ENCODE data around the gene ELAC1.
"Not testable (repeated sequence)": the region's sequence is repeated elsewhere in the genome, so short reads cannot be mapped to it uniquely, and the experiment has no call there.

The ELAC1 gene, protein sequence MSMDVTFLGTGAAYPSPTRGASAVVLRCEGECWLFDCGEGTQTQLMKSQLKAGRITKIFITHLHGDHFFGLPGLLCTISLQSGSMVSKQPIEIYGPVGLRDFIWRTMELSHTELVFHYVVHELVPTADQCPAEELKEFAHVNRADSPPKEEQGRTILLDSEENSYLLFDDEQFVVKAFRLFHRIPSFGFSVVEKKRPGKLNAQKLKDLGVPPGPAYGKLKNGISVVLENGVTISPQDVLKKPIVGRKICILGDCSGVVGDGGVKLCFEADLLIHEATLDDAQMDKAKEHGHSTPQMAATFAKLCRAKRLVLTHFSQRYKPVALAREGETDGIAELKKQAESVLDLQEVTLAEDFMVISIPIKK

DNA sequence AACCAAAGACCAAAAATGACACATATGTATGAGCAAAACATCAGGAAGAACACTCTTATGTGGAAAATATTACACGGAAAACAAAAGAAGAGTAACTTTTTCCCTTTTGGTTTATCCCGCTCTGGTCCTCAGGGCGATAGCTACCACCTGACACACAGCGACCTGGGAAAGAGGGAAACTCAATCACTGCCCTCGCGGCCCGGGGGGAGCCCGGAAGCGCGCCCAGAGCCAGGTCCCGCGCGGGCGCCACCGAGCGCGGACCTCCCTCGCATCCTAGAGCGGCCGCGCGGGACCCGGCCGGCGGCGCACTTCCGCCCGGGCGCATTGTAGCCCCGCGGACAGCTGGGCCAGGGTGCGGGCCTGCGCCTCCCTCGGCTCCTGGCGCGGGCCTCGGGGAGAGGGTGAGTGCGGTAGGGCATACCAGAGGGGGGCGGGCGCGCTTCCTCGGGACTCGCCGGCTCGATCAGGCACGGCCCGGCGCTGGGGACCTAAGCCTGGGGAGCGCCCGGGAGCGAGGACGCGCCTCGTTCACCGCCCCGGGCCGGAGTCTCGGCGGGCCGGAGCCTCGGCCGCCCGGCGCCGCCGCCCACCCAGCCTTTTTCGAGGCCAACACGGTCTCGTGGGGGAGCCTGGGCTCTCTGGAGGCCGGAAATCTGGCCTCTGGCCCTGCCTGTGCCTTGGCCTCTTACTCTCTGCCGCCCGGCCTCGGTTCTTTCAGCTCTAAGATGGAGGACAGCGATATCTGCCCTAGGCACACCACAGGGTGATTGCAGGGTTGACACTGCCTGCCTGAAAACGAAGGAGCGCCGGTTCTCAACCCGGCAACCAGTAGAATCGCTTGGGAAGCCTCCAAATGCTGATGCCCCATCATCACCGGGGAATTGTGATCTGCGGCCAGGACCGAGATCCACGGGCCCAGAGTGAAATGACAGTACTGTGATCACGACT, at the start of gene ELAC1:
Gene ELAC1 (plus strand): TSS at position 327 of the 948 bp plus-strand sequence. CDS start 6,365 bp downstream, outside the sequence.
- DNase-seq: peak; percentile 61

DNA sequence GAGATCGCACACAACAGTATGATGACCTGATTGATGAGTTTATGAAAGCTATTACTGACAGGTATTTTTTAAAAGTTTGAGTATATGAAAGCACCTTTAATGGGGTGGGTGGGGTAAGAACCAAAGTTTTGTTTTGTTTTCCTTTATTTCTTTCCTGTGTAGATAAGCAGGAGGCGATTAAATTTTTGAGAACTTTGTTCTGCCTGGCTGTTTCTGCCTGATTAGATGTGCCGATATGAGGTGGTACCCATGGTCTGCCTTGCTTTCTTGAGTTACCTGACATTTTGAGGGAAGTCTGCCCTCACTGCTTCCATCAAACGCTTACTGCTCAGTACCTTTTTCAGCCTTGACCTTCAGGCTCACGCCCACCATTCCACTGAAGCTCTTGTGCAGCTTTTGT, 49.7 kb upstream of the ELAC1 start:
- no peak for DNase-seq

DNA sequence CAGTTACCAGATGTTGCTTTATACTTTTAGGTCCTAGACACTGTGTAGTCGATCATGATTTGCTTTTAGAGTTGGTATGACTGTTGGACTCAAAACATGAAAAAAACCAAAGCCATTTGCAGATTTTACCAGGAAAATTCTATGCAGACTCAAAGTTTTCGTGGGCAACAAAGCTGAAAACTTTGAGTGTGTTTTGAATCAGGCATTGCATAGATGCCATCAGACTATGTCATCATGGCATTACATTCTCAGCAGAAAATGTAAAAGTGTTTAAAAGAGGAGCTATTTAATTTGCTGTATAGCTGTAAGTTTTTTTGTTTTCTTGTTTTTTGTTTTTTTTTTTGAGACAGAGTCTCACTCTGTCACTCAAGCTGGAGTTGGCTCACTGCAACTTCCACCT, 43.5 kb upstream of the ELAC1 start:
- no peak for DNase-seq

DNA sequence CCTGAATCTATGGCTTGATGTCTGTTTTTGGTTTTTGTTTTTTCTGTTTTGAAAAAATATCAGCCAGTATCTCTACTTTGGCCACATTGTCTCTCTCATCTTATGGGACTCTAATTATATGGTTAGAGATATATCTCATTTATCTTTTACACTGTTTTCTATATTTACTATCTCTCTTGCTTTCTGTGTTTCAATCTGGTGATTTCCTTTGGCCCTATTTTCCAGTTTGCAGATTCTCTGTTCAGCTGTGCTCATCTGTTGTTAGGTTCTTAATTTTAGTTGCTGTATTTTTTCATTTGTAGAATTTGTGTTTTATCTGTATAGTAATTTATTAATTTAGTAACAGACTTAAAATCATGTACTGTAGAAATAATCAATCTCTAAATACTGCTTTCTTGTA, 41.3 kb upstream of the ELAC1 start:
- no peak for DNase-seq

DNA sequence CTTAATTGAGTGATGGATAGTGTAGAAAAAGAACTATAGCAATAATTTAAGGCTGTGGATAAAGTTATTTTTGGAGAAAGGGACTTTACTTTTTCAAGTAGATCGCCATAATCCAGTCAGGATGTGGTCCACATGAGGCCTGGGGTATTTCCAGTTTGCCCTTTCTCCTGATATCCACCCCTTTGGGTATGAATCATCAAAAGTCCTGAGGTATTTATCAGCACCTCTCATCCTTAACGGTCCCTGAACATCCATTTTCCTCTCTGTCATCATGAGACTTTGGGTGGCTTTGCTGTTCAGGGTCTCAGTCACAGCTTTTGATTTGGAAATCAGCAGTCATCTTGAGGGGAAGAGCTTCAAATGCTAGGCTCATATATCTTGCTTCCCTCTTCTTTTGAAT, 39.3 kb upstream of the ELAC1 start:
- DNase-seq: no peak

DNA sequence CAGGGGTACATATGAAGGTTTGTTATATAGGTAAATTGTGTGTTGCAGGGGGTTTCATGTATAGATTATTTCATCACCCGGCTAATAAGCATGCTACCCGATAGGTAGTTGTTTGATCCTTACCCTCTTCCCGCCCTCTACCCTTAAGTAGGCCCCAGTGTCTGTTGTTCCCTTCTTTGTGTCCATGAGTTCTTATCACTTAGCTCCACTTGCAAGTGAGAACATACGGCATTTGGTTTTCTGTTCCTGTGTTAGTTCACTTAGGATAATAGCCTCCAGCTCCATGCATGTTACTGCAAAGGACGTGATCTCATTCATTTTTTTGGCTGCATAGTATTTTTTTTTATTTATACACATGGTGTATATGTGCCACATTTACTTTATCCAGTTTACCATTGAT, 34.2 kb upstream of the ELAC1 start:
- DNase-seq: no peak

DNA sequence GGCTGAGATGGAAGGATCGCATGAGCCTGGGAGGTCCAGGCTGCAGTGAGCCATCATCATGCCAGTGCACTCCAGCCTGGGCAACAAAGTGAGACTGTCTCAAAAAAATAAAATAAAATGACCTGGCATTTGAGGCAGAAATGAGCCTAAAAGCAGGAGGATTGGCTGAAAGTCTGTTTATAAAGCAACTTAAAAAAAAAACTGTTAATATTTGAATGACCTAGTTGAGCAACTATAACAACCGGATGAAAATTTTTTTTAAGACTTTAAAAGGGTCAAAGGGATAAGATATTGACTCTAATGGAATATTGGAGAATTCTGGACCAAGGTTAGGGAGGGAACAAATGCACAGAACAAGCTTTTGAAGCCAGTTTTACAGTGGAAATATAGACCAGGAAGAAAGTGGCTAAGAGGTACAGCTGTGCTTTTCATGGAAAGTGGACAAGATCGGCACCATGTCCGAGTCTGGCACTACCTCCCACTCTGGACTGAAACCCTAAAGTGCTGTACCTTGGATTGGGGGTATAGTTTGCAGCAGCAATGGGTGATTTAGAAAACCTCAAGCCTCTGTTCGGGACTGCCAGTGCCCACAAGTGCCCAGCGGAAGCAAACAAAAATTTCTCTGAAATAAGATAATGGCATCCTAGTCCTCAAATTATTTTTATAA, 33.2 kb upstream of the ELAC1 start:
- no peak for DNase-seq

DNA sequence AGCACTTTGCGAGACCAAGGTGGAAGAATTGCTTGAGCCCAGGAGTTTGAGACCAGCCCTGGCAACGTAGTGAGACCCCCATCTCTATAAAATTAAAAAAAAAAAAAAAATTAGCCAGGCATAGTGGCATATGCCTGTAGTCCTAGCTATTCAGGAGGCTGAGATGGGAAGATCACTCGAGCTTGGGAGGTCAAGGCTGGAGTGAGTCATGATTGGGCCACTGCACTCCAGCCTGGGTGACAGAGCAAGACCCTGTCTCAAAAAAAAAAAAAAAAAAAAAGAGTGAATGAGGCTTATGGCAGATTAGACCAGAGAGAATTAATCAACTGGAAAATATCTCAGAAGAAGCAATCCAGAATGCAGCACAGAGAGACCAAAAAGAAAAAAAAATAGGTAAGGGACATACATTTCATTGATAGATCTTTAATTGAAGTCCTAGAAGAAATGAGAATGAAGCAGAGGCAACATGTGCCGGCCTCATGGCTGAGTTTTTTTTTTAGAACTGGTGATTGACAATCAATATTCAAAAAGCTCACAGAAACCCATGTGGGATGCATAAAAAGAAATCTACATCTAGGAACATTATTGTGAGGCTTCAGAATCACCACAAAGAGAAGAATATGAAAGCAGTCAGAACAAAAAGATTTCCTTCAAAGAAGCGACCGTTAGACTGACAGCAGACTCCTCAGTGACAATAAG, 32.2 kb upstream of the ELAC1 start:
- DNase-seq: no peak

DNA sequence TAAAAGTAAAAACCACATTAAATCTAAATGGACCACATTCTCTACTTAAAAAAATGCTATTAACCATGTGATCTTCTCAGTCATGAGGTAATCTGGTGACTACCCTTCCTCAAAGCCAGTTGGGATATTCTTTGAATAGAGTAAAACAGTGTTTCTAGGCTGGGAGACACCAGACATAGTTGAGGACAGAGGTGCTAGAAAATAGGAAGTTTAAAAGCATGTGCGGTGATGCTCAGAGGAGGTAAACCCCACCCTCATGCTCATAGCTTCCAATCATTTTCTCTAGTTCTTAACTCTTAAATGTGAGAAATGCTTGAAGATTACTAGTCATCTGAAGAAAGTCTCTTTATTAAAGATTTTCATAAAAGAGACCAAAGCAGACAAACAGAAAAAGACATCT, 30.7 kb upstream of the ELAC1 start:
- DNase-seq: no peak

DNA sequence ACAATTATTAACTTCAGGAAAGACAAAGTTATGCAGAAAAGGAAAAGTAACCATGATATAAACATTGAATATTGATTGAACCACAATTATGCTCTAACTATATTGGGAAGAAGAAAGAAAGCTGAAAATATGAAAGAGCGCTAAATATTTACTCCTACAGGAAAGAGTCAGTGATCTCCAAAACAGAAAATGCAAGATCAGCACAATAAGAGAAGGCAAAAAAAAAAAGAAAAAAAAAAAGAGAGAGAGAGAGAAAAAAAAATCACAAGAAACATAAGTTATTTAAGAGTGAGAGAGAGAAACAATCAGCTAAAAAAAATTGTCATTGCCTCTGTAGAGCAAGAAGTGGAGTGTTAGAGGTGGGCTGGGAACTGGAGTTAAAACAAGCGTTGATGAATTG, 28.9 kb upstream of the ELAC1 start:
- no peak for DNase-seq

DNA sequence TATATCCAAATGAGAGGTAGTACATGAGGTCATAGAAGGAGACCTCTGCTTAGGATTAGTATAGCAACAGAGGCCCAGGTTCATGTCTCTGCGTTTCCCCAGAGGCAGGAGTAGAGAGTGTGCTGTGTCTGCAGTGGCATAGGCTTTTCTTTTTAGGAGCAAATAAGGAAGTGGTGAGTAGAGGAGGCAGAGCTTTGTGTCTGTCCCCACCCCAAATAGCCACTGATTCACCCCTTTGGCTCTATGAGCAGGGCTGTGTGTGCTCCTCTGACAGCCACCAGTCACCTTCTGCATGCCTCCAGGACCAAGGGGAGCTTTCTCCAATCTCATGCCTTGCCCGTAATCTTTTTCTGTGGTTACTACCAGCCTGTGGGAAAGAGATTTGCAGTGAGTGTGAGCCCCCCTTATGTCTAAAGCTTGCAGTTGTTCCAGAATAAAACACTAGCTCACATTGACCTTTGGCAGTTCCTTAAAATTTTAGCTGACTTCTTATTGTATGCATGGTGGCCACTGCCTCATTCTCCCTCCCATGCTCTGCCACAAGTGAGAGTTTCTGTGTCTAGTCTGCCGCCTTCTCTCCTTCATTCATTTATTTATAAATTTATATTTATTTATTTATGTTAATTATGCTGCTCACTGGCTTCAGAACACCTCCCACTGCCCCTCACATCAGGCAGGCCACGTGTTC, 23.5 kb upstream of the ELAC1 start:
- no peak for DNase-seq

DNA sequence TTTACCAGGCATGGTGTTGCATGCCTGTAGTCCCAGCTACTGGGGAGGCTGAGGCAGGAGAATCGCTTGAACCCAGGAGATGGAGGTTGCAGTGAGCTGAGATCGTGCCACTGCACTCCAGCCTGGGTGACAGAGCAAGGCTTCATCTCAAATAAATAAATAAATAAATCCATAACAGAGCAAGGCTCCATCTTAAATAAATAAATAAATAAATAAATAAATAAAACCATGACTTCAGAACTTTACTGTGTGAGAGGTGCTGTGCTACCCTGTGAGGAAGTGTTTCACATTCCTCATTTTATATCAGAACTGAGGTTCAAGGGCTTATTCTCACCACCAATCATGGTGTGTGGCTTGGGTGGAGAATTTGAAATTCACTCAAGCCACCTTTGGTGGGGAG, 21.9 kb upstream of the ELAC1 start:
- DNase-seq: not testable (repeated sequence)

DNA sequence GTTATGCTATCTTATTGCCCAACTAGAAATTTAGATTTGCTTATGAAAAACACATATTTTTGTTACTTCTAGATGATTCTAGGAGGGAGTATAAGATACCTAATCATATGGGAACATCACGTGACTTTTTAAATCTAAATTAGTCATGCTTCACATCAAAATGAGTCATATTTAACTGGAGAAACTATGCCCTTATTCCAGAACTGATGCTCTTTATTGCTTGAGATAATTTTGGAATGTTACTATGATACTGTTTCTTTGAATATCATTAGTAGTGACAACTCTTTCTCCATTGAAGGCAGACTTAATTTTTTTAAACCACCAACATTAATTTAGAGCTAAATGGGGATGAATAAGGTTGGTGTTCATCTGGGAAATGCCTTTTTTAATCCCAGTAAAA, 19.9 kb upstream of the ELAC1 start:
- DNase-seq: no peak

DNA sequence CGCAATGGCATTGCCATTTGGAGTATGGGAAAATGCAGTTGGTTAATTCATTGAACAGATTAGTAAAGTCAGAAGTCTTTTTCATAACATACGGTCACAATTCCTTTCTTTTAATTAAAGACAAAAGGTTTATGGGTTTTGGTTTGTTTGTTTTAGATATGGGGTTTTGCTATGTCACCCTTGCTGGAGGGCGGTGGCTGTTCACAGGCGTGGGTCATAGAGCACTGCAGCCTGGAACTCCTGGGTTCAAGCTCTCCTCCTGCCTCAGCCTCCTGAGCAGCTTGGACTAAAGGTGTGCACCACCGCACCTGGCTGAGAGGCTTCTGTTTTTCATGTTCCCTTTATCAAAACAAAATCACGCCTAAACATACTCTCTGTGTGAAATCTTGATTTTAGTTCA, 18.7 kb upstream of the ELAC1 start:
- DNase-seq: no peak

DNA sequence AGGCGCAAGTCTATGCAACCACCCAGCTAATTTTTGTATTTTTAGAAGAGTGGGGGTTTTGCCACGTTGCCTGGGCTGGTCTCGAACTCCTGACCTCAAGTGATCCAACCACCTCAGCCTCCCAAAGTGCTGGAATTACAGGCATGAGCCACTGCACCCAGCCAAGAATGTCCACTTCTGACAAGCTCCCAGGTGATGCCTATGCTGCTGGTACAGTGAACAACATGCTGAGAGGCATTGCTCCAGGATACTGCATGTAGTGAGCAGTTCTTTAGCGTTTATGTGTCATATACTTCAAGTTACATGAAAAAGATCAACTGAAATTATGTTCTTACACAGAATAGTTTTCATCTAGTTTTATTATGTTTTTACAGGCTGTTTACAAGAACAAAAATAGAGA, 17.2 kb upstream of the ELAC1 start:
- DNase-seq: no peak

DNA sequence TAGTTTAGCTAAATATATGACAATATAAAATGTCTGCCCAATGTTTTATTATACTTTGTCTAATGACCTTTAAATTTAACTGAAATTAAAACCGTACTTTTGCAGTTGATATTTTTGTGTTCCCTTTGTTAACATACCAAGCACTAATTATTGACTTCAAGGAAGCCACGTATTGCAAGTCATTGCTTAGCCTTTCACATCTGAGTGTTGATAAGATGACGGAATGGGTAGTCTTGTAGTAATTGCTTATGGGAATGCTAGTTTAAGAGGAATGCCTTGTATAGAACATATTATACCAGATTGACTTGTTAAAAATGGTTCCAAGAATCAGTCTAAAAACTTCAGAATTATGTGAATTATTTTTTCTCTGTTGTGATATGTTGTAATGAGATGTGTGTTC, 14.0 kb upstream of the ELAC1 start:
- DNase-seq: no peak

DNA sequence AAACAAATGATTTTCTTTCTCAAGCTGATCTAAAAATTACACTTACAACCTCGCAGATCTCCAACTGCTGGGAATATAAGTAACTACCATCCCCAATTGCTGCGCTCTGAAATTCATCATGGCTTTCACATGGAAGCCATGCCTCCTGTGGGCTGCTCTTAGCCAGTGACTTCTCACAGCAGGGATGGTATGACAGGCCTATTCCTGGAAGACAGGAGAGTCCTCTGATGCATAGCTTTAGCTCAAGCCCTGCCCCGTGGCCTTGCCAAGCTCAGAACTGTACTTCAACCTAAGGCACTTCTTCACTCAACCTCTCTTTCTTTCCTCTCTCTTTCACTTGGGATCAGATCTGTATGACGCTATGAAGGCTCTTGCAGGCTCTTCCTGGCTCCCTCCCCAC, 12.6 kb upstream of the ELAC1 start:
- DNase-seq: no peak

DNA sequence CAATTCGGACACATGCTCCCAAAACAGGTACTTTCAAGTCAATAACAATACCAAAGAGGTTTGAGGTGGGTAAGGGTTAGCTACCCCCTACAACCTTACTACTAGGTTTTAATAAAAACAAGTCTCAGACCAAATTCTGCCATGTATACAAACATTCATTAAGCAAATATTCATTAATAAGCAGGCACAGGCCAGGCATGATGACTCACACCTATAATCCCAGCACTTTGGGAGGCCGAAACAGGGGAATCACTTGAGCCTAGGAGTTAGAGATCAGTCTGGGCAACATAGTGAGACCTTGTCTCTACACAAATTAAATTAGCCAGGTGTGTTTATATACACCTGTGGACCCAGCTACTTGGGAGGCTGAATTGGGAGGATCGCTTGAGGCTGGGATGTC, 11.7 kb upstream of the ELAC1 start:
- DNase-seq: no peak

DNA sequence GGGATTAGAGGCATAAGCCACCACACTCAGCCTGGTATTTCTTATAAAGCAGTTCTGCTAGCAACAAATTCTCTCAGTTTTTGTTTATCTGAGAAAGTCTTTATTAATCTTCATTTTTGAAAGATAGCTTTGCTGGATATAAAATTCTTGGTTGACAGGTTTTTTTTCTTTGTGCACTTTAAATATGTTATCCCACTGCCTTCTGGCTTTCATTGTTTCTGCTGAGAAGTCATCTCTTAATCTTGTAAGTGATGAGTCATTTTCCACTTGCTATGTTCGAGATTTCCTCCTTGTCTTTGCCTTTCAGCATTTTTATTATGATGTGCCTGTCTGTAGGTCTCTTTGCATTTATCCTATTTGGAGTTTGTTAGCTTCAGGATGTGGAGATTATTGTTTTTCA, 5.9 kb upstream of the ELAC1 start:
- no peak for DNase-seq

DNA sequence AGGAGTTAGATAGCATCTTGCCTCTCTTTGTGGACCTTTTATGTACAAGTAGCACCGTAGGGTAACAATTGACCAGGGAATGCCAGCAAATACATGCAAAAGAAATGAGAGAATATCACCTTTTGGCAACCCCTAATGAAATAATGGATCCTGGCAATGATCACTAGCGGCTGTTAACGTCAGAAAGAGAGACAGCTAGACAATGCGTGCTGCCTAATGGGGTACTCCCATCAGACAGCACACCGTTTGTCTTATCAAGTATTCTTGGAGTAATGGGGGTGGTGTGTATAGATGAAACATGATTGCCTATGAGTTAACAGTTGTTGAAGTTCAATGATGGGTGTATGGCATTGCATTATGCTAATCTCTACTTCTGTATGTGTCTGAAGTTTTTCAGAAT, 1.6 kb downstream of the ELAC1 start:
- no peak for DNase-seq

DNA sequence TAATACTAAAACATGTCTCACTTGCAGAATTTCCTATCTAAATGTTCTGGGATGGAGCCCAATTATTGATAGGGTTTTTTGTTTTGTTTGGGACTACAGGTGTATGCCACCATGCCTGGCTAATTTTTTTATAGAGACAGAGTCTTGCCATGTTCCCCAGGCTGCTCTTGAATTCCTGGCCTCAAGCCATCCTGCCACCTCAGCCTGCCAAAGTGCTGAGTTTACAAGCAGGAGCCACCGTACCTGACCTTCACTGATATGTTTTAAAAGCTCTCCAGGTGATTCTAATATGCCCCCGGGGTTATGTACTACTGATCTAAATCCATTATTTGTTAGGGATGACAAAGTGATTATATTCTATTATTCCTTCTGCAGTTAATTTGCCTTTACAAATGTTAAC, 2.2 kb downstream of the ELAC1 start:
- DNase-seq: no peak

DNA sequence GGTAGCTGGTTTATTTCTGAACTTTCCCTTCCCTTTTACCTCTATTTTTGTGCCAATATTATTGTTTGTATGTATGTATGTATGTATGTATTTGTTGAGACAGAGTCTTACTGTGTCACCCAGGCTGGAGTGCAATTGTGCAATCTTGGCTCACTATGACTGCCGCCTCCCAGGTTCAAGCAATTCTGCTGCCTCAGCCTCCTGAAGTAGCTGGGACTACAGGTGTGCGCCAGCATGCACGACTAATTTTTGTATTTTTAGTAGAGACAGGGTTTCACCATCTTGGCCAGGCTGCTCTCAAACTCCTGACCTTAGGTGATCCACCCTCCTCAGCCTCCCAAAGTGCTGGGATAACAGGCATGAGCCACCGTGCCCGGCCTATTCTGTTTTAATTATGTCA, 4.6 kb downstream of the ELAC1 start:
- not testable (repeated sequence) for DNase-seq

Measured in activated CD8-positive, alpha-beta memory T cell treated with anti-CD3 and anti-CD28 coated beads, Interleukin-2, amount 50 U/mL, for 4 hours (primary cell).